GM18858 (cell line): ENCODE data around the gene GCNT4.
"Not testable (repeated sequence)": the region's sequence is repeated elsewhere in the genome, so short reads cannot be mapped to it uniquely, and the experiment has no call there.

Experiments
- ATAC-seq: cut with Tn5 transposase; IDR thresholded peaks from one replicate; pipeline ENCODE4 v1.9.1; 2021; ENCODE audit not compliant: unreplicated experiment

The GCNT4 gene, protein sequence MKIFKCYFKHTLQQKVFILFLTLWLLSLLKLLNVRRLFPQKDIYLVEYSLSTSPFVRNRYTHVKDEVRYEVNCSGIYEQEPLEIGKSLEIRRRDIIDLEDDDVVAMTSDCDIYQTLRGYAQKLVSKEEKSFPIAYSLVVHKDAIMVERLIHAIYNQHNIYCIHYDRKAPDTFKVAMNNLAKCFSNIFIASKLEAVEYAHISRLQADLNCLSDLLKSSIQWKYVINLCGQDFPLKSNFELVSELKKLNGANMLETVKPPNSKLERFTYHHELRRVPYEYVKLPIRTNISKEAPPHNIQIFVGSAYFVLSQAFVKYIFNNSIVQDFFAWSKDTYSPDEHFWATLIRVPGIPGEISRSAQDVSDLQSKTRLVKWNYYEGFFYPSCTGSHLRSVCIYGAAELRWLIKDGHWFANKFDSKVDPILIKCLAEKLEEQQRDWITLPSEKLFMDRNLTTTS

DNA sequence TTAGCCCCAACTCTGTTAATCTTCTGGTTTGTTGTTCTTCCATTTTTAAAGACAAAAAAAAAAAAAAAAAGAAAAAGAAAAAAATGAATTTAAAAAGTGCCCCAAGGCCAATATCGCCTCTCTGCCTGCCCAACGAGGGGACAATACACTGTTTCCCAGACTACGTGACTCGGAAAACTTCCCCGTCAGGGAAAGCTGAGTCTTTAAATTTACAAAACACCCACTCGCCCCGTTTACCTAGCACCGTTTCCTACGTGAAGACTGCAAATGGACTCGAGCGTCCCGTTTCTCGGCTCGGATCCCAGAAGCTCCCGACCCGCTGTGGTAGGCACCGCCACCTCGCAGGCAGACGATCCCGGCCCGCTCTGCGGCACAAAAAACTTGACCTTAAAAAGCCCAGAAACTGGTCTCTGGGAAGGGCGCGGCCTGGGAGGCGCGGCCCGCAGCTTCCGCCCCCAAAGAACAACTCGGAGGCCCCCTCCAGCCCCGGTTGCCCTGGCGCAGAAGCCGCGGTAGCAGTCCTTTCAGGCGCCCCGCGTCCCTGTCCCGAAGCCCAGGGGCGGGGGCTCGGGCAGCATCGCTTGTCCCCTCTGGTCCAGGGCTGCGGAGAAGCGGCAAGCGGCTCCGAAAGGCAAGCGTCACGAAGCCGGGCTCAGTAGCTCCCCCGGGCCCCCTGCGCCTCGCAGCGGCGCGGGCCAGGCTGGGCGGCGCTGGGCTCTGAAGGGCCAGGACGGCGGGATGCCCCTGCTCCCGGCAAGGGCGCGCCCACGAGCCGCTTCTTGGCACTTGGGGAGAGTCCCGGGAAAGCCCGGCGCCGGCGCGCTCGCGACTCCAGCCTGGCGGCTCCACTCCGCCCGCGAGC lies at the start of gene GCNT4:
Gene GCNT4, minus strand, starts transcription at position 367 of the 862 bp plus-strand sequence. CDS start 22,521 bp downstream, outside the sequence.
- no peak for ATAC-seq

DNA sequence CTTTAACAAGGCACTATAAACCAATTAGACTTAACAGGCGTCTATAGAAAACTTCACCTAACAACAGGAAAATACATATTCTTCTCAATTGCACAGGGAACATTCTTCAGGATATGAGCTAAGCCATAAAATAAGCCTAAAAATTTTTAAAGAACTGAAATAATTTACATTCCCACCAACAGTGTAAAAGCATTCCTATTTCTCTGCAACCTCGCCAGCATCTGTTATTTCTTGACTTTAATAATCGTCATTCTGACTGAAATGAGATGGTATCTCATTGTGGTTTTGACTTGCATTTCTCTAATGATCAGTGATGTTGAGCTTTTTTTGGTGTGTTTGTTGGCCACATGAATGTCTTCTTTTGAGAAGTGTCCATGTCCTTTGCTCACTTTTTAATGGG lies 43.6 kb upstream of the GCNT4 start:
- ATAC-seq = not testable (repeated sequence)

DNA sequence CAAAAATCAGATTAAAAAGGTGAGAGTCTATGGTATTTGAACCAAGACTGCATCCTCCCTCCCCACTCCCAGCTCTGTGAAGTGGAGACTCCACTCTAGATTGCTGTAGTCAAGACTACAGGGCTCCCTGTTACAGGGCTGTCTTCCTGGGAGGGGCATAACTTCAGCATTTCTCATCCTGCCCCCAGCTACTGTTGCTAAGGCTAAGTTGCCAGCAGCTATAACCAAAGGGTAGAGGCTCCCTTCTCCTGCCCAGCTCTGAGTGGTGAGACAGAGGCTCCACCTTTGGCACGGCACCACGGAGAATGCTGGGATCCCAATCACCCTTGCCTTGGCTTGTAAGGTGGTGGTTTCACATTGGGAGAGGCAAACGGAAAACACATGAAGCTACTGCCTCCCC lies 39.2 kb upstream of the GCNT4 start:
- no peak for ATAC-seq

DNA sequence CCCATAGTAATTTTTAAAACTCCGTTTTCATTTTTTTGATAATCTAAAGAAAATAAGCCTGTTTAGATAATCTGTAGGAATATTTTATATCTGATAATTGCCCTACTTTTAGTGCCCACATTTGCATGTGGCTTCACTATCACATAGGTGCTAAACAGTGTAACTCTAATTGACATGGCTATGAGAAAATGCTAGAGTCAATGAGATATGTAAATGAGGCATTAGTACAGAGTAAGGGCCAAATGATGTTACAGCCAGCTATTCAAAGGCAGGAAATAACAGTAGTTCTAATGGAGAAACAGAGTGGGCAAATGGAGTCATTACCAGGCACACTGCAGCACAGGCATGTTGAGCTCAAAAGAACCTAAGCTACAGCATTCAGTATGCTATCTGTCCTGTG lies 37.3 kb upstream of the GCNT4 start:
- no peak for ATAC-seq

DNA sequence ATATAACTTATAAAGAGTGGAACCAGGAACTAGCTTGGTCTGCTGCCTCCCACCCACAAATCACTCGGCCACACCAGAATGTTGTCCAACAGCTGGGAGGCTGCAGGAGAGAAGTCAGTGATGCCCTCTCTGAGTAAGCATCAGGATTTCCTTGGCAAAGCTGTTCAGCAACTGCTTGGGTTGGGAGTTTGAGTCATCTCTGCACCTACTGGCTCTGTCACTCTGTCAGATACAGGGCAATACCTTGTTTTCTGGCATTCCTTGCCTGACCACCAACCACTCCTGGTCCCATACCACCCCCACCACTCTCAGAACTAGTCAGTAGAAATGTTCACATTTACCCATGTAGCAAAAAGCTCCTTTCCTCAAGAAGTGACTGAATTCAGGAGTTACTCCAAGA lies 36.8 kb upstream of the GCNT4 start:
- ATAC-seq = no peak

DNA sequence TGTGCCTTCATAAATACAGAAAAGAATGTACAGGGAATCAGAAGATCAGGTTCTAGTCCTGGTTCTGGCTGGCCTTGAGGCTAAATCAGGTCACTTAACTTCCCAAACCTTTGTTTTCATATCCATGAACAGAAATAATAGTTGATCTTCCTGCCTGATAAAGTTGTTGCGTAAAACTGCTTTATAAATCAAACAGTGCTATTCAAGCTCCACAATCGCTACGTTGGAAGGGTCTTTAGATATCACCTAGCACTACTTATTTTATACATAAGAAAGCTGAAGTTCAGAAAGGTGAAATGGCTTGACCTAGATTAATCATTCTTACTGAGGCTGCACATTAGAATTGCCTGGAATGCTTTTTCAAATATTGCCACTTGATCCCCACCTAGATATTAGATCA lies 36.3 kb upstream of the GCNT4 start:
- no peak for ATAC-seq

DNA sequence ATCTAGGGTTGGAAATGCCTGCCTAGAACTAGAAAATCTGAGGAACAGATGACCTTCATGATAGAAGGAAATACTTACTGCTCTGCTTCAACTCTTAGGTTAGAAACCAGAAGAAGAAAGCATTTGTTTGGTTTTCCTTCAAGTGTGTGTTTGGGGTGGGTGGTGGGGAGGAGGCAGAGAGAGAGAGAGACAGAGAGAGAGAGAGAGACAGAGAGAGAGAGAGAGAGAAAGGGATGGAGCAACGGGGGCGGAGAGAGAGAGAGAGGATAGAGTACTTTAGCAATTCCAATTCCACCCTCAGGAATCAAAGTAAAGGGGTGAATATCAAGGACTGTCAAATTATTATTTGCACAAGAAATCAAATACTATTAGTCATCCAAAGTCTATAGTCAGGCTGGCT lies 29.2 kb upstream of the GCNT4 start:
- ATAC-seq = no peak

DNA sequence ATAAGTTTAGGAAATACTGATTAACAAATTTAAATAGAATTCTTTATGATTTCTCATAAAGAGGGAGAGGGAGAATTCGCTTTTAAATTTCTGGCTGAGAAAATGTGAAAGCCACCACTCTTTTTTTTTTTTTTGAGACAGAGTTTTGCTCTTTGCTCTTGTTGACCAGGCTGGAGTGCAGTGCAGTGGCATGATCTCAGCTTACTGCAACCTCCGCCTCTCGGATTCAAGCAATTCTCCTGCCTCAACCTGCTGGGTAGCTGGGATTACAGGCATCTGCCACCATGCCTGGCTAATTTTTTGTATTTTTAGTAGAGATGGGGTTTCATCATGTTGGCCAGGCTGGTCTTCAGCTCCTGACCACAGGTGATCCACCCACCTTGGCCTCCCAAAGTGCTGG lies 27.0 kb upstream of the GCNT4 start:
- ATAC-seq = not testable (repeated sequence)

DNA sequence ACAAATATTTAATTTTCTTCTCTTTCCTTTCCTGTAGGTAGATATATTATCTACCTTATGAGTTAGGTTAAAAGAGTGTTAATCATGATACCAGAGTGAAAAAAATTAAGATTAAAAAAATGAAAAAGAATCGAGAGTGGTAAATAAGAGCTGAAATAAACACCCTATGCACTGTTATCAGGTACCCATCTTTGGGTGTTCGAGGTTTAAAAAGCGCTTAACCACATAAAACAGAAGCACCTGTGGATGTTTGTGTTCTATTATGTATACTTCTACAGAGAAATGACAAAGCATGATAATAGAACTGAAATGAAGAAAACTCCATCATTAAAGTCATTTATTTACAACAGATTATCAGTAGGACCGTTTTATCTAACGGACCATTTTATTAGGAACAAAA lies 25.7 kb upstream of the GCNT4 start:
- no peak for ATAC-seq

DNA sequence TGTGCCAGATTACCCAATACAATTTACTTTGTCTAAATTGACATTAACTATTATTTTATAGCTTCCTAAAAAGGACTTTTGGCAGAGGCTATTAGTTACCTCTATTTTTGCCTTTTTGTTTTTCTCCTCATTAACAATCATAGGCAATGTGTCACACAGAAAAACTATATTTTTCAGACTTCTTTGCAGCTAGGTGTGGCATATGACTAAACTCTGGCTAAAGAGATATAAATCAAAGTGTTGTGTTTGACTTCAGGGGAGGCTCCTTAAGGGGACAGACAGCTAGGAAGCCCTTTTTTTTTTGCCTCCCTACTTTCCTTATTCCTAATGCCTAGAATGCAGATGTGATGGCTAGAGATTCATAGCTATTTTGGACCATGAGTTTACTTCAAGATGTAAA lies 19.7 kb upstream of the GCNT4 start:
- ATAC-seq = no peak

DNA sequence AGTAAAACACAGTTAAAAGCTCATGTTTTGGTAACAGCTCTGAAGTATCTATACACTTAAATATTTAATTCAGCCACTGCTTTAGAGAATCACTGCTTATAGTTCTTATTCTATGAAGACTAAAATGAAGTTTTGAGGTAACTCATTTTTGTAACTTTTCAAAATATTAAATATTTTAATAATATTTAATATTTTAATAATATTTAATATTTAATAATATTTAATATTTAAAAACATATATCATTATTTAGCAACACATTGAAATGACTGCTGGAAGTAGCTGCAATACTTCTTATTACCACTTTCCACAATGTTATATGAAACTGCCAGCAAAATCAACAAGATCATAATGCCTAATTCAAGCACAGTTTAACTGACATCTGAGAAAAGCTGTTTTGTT lies 18.7 kb upstream of the GCNT4 start:
- no peak for ATAC-seq

DNA sequence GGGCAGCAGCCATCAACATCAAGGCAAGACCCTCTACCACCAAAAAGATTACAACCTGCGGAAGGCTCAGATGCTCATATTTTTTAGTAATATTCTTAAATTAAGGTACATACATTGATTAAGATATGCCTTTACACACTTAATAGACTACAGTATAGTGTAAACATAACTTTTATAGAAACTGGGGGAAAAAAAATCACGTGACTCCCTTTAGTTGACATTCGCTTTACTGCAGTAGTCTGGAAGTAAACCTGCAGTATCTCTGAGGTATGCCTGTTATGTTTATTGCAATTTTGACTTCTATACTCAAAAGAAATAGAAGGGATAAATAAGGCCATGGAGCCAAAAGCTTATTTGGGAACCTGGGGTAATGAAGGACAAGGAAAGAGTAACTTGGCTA lies 15.1 kb upstream of the GCNT4 start:
- no peak for ATAC-seq

DNA sequence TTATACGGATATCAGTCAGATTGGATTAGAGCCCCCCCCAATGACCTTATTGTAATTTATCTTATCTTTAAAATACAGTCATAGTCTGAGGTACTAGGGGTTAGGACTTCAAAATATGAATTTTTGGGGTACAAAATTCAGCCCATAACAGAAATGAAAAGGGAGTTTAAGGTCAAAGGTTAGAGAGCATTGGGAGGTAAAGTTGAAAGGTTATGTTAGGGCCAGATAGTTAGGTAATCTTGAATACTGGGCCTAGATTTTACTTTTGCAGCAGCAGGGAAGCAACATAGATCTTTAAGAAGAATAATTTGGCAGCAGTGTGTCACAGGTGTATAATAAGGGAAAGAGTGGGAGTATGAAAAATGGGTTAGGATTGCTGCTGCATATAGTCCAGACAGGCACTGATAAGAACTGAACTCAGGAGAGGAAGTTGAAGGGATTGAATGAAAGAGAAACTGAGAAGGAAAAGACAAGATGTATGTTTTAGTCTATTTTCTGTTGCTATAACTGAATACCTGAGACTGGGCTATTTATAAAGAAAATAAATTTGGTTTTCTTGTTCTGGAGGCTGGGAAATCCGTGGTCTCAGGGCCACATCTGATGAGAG lies 10.7 kb upstream of the GCNT4 start:
- no peak for ATAC-seq

DNA sequence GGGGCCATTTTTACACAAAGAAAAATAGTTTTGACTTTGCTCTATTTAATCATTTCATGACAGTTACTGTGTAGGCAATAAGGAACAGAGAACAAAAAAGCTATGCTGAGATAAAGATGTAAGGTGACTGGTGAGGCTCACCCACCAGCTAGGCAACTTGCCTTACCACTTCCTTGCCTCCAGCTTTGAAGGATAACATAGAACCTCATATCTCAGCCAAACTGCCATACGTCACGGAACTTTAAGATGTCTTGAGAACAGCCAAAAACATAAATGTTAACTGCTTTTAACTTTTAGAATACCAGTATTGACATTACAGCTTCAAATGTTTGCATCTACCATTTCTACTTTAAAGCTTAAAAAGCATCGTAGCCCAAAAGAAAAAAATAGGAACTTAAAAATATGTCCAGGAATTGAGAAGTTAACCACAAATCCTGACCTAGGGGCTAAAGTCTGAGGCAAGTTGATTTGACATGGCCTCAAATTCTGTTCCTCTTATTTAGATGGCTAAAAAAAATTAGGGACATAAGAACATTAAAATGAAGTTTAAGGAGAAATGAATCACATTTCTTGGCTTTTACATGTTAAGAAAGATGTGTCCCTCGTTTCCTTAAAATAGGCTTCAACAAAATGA lies 7.7 kb upstream of the GCNT4 start:
- ATAC-seq = no peak

DNA sequence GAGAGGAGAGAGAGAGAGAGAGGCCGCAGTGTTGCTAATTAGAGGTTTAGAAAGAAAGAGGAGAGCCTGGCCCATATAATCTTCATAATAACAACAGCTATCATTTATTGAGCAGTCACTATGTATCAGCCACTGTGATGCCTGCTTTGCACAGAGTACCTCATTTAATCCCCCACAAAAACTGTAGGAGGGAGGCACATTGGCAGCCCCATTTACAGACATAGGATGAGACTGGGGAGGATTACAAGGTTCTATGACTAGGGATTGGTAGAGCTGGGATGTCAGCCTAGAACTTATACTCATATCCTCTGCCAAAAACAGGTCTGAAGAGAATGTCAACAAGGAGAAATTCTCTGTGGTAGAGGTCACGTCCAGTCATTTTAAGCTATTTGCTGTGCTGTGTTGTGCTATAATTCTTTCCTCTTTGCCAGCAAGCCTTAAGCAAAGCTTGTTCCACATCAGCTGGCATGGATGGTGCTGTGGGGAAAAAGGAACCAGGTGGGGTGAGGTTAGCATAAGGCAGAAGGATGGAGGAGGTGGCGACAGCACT lies 6.7 kb upstream of the GCNT4 start:
- ATAC-seq = no peak

DNA sequence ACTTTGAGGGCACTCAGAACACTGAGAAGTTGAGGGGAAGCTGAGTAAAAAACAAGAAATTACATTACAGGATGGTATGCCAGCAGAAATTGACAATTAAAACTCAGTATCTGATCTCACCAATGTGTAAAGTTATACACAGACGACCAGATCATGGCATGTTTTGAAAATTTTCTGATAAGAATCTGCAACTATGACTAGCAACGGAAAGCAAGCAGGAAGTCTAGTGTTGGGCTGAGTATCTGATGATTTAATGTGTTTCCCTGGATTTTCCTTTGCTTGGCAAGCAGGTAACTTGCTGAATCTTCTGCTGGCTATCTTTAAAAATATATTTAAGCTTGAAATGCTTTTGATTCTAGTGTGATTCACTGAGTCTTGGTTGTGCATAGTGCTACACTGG lies 5.2 kb upstream of the GCNT4 start:
- no peak for ATAC-seq

DNA sequence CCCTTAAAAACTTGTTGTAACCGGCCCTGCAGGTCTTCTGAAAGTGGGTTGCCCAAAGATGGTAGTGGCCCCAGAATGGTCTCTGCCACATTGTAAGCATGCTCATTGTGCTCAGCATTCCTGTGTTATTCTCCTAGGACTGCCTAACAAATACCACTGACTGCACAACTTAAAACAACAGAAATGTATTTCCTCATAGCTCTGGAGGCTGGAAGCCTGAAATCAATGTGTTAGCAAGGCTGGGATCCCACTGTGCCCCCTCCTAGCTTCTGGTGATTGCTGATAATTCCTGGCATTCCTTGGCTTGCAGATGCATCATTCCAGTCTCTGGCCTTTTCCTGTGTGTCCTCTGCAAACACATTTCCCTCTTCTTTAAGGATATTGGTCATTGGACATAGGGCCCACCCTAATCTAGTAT lies 3.4 kb upstream of the GCNT4 start:
- ATAC-seq = no peak

DNA sequence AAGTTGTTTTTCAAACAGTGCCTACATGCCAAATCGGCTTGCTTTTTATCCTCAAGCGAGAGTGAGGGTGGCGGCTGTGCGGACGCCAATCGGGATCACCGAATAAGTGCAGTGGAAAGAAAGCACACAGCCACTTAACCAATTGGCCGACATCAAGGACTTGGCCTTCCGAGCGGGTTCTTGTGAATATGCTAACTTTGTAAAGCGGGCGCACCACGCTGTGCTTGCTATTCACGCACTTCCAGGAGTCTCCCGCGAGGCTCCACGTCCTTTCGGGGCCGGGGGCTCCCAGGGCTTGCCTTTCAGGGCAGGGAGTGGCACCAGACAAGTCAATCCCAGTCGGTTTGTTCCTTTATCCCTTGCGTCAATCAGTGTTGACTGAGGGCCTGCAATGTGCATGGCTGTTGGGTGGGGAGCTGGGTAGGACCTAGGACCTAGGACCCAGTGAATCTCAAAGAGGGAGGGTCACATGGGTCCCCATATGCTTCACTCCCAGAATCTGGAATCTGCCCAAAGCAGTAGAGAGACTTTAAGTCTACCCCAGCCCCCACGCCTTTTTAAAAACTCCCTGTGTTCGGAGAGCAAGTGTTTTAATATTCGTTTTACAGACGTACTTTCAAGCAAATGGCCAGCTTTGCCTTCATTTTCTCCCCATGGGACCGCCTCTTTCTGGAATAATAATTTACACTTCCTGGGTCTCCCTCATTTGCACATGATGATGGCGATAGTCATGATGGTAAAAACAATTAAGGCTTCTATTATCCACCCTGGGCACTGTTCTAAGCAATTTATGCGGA lies 2.0 kb upstream of the GCNT4 start:
- ATAC-seq = no peak

DNA sequence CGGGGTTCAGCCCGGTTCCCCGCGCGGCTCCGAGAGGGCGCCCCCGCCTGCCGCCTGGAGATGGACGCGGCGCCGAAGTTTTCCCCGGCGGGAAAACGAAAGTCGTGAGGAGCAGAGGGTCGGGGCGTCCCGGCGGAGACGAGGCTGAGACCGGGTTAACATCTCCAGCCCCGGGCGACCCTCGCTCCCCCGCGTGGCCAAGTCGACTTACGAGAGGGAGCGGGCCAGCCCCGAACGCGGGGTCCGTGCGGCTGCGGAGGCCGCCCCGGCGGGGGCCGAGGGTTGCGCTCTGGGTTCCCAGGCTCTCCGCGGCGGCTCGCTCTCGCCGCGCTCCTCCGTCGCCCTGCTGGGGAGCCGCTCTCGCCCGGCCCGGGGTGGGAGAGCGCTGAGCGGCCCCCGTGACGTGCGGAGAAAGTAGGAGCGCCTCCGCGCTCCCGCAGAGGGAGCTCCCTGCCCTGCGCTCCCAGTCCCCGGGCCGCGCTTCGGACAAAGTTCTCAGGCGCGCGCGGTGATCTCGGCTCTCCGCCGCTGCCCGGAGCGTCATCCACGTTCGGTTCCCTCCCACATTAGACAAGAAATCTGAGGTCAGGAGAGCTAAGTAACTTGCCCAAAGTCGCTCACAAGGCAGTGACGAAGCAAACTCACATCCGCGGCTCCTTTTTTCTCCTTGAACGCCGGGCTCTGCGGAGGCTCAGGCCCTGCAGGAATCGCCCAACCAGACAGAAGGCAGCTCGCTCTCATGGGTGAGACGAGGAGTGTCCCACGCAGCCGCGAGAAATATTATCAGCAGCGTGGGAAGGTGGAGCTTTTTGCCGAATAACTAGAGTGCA lies 1.2 kb upstream of the GCNT4 start:
- ATAC-seq = no peak

DNA sequence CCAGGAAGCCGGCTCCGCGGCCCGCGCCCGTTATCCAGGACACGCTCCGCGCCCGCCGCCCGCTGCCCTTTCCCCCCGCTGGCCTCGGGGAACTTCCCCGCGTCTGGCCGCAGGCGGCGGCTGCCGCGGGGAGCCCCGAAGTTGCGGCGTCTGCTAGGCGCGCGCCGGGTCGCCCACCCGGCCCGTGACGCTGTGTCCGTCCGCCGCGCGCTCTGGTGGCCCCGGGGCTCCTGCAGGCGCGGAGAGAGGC lies 621 bp upstream of the GCNT4 start:
- ATAC-seq = no peak
